ENCODE data around the gene RBM8A.

RBM8A gene

GRCh38 chr1:145927063-145927886 lies at the start of gene RBM8A:
TSS of gene RBM8A (minus strand) at chr1:145927484. CDS start at chr1:145927426, 58 bp downstream.
- DNase-seq (ENCODE audit: low spot score), result peak; percentile 89

- no peak for DNase-seq (ENCODE audit: low spot score)
Observed at GRCh38 chr1:145977016-145977415, 49.7 kb upstream of the RBM8A start.

- DNase-seq (ENCODE audit: low spot score), result no peak
Observed at GRCh38 chr1:145975216-145975615, 47.9 kb upstream of the RBM8A start.

- DNase-seq (ENCODE audit: low spot score), result no peak
Observed at GRCh38 chr1:145974721-145975120, 47.4 kb upstream of the RBM8A start.

- no peak for DNase-seq (ENCODE audit: low spot score)
Observed at GRCh38 chr1:145972580-145972979, 45.3 kb upstream of the RBM8A start.

- no peak for DNase-seq (ENCODE audit: low spot score)
Observed at GRCh38 chr1:145967288-145967687, 40.0 kb upstream of the RBM8A start.

GRCh38 chr1:145965119-145965744 lies 37.9 kb upstream of the RBM8A start:
- DNase-seq (ENCODE audit: low spot score), result no peak

- DNase-seq (ENCODE audit: low spot score), result peak; percentile 89
Observed at GRCh38 chr1:145964328-145965118, 37.2 kb upstream of the RBM8A start, which contains the start of the genes ANKRD34A and POLR3GL. TSS of gene ANKRD34A (minus strand) at chr1:145964575. CDS start at chr1:145961759, 2,816 bp downstream. TSS of gene POLR3GL (plus strand) at chr1:145964690. CDS start at chr1:145974866, 10,176 bp downstream.

- peak; percentile 67 for DNase-seq (ENCODE audit: low spot score)
Observed at GRCh38 chr1:145963265-145964019, 36.2 kb upstream of the RBM8A start.

GRCh38 chr1:145962157-145963102 lies 35.1 kb upstream of the RBM8A start:
- DNase-seq (ENCODE audit: low spot score), result peak; percentile 79

- peak; percentile 56 for DNase-seq (ENCODE audit: low spot score)
Observed at GRCh38 chr1:145961425-145962156, 34.3 kb upstream of the RBM8A start.

GRCh38 chr1:145961109-145961424 lies 33.8 kb upstream of the RBM8A start:
- no peak for DNase-seq (ENCODE audit: low spot score)

GRCh38 chr1:145960468-145961108 lies 33.3 kb upstream of the RBM8A start:
- peak; percentile 80 for DNase-seq (ENCODE audit: low spot score)

- no peak for DNase-seq (ENCODE audit: low spot score)
Observed at GRCh38 chr1:145959957-145960467, 32.7 kb upstream of the RBM8A start.

GRCh38 chr1:145959333-145959732 lies 32.0 kb upstream of the RBM8A start:
- no peak for DNase-seq (ENCODE audit: low spot score)

GRCh38 chr1:145958734-145959133 lies 31.4 kb upstream of the RBM8A start:
- no peak for DNase-seq (ENCODE audit: low spot score)

GRCh38 chr1:145957443-145958319 lies 30.4 kb upstream of the RBM8A start, which contains the start of gene LIX1L:
TSS of gene LIX1L (minus strand) at chr1:145958017. CDS start at chr1:145957927, 90 bp downstream.
- DNase-seq (ENCODE audit: low spot score), result peak; percentile 96

All from AG08396 (cell line).